Lower lobe of right lung (tissue), 2 donors: ENCODE data around the gene FYN. TPM values are rescaled to one million over a fixed set of nuclear protein-coding genes. Genes with fewer than 3 reads are reported as not detected.

Source experiments
- ATAC-seq, 2 donors: fragments of 200-7000 bp; cut with Tn5 transposase; one replicate each; pipeline ENCODE4 v1.9.1; 2020 to 2022; ENCODE audit warnings: mild to moderate bottlenecking in 2 of 2, moderate library complexity in 2 of 2
- DNase-seq: peaks from one replicate; pipeline ENCODE4 v3.0.0-alpha.2; 2020
- H3K27ac ChIP-seq: fragments of 200-600 bp; one replicate; pipeline ENCODE4 v1.8.0; 2022
- H3K27me3 ChIP-seq: fragments of 200-600 bp; one replicate; pipeline ENCODE4 v1.8.0; 2022; ENCODE audit warnings: low read depth
- H3K36me3 ChIP-seq: fragments of 200-600 bp; one replicate; pipeline ENCODE4 v1.8.0; 2022; ENCODE audit warnings: mild to moderate bottlenecking
- H3K4me1 ChIP-seq: fragments of 200-600 bp; one replicate; pipeline ENCODE4 v1.8.0; 2022
- H3K4me3 ChIP-seq: fragments of 200-600 bp; one replicate; pipeline ENCODE4 v1.8.0; 2022; ENCODE audit warnings: mild to moderate bottlenecking
- H3K9me3 ChIP-seq: fragments of 200-600 bp; one replicate; pipeline ENCODE4 v1.8.0; 2022
- intact Hi-C: fragments of 100-400 bp; cut with DNase I; formaldehyde crosslinking; loops from one replicate; pipeline ENCODE4 v1.11.0; 2022
- total RNA-seq: library from RNA; stranded (reverse); fragmentation: NEBNext Ultra II Directional; extraction: Animal tissue kit (Norgen Biotek cat#: 25700); gene quantifications from one replicate; pipeline ENCODE4 v1.2.1, GENCODE V29; 2021
- TF ChIP-seq, protein P1 (sequence below): fragments of 200-600 bp; IDR thresholded peaks from one replicate; pipeline ENCODE4 v1.8.0; 2022; ENCODE audit warnings: antibody characterized with exemption, mild to moderate bottlenecking
- donor health status: DM: no; HTN: yes; CAD: no; lungs with severe emphysema.

FYN gene
- total RNA-seq, 1 donor from 2014 or later = 99.2 TPM

GRCh38 chr6:111668410-111668809 lies 204.8 kb downstream of the FYN start:
- ATAC-seq = no peak
- Histone ChIP-seq H3K4me3 (no peak overlapping the region), H3K27ac (no peak overlapping the region), H3K36me3 (peaks cover 41% of the 10 kb centered on the region), H3K9me3 (no peaks in the 10 kb centered on the region), H3K4me1 (peaks cover 35% of the 10 kb centered on the region), H3K27me3 (no peaks in the 10 kb centered on the region)
- intact Hi-C loops = no loop called here
- TF ChIP-seq, protein P1, sequence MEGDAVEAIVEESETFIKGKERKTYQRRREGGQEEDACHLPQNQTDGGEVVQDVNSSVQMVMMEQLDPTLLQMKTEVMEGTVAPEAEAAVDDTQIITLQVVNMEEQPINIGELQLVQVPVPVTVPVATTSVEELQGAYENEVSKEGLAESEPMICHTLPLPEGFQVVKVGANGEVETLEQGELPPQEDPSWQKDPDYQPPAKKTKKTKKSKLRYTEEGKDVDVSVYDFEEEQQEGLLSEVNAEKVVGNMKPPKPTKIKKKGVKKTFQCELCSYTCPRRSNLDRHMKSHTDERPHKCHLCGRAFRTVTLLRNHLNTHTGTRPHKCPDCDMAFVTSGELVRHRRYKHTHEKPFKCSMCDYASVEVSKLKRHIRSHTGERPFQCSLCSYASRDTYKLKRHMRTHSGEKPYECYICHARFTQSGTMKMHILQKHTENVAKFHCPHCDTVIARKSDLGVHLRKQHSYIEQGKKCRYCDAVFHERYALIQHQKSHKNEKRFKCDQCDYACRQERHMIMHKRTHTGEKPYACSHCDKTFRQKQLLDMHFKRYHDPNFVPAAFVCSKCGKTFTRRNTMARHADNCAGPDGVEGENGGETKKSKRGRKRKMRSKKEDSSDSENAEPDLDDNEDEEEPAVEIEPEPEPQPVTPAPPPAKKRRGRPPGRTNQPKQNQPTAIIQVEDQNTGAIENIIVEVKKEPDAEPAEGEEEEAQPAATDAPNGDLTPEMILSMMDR = no peak
- DNase-seq = no peak

DNA sequence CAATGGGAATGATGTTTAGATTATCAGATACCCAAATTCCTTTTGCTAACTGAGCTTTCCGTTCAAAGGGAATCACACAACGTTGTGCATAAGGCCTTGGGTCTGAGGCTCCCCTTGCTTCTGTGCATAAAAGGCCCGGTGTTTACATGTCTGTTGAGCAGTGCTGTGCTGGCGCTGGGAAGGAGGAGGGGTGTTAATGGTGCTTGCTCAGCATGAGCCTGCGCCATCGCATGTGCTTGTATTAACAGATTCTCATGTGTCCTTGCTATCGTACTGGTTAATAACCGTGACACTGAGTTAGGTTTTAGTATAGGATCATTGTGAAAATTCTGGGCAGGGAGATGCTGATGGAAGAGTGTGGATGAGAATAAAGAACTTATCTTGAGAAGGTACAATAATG lies 205.3 kb downstream of the FYN start:
- intact Hi-C loops = no loop called here
- H3K27ac ChIP-seq = no peak overlapping the region
- DNase-seq = no peak

DNA sequence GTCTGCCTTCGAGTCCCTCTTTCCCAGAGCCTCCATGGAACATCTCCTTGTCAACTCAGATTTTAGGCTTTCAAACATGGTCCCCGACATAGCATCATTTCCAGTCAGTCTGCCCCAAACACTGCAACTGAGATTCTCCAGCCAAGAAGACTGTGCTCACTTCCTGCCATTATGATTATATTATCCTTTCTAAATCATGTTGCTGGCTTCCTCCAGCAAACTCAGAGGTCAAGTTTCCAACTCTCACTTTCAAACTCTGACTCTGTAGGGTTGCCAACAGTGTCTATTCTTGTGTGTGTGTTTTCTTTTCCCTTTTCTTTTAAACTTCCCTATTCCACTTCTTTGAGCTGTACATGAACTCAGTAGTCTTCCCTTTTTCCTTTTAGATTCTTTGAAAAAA lies 206.4 kb downstream of the FYN start:
- intact Hi-C loops = no loop called here
- DNase-seq = no peak
- no peaks in the 10 kb centered on the region for H3K27me3 ChIP-seq
- H3K27ac ChIP-seq = peak overlapping the region; percentile 66
- no peak overlapping the region for H3K4me3 ChIP-seq
- ATAC-seq = peak in 1 of 2 donors; percentile 18
- peaks cover 51% of the 10 kb centered on the region for H3K4me1 ChIP-seq
- no peaks in the 10 kb centered on the region for H3K9me3 ChIP-seq
- TF ChIP-seq, protein P1 = no peak
- H3K36me3 ChIP-seq = peaks cover 27% of the 10 kb centered on the region

More for the DNA sequence above, 205.3 kb downstream of the FYN start:
- Histone ChIP-seq H3K27me3 (no peaks in the 10 kb centered on the region), H3K4me3 (no peak overlapping the region), H3K9me3 (no peaks in the 10 kb centered on the region), H3K4me1 (peaks cover 40% of the 10 kb centered on the region), H3K36me3 (peaks cover 36% of the 10 kb centered on the region)
- no peak for ATAC-seq
- TF ChIP-seq, protein P1 = no peak

GRCh38 chr6:111664565-111665030 lies 208.7 kb downstream of the FYN start:
- H3K36me3 ChIP-seq = peaks cover 17% of the 10 kb centered on the region
- H3K27ac ChIP-seq = peak overlapping the region; percentile 65
- TF ChIP-seq, protein P1 = no peak
- DNase-seq = no peak
- peak in 1 of 2 donors; percentile 7 for ATAC-seq
- H3K4me1 ChIP-seq = peaks cover 51% of the 10 kb centered on the region
- intact Hi-C loops = no loop called here
- H3K4me3 ChIP-seq = no peak overlapping the region
- no peaks in the 10 kb centered on the region for H3K27me3 ChIP-seq
- H3K9me3 ChIP-seq = no peaks in the 10 kb centered on the region

DNA sequence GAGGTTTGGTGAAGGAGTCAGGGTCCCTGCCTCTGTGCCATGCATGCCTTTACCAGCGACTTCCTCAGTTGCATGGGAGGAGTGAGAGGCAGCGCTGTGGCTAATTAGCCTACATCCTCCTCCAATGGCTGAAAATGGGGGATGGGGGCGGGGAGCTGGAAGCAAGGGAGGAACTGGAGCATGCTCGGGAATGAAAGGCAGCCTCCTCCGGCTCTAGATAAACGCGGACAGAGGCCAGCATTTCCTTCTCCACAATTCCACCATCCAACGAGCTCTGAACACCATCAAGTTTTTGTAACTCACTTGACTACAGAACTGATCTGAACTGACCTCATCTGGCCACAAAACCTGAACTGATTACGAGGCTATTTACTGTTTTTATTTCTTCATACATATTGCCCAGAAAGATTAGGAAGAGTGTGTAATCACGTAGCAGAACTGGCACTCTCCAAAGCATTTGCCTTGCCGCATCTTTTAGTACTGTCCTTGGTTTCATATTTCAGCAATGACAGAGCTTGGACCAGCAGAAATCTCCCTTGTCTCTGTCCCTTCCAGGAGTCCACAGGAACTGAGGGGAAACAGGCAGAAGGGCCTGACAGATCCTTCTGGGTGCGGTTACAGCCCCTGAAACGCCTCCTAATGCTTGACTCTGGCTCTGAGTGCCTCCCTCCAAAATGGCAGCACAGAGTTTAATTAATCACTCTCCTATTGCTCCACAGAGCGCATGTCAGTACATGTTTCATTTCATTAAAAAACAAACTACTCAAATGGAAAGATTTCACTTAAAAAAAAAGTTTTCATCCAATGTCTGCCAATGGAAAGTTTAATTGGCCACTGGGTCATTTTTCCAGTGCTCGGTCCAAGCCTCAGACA lies 209.3 kb downstream of the FYN start:
- ATAC-seq = peak; percentile 22 to 34
- Histone ChIP-seq H3K9me3 (no peaks in the 10 kb centered on the region), H3K4me3 (no peak overlapping the region), H3K36me3 (peaks cover 10% of the 10 kb centered on the region), H3K27me3 (no peaks in the 10 kb centered on the region), H3K4me1 (peaks cover 51% of the 10 kb centered on the region), H3K27ac (peak overlapping the region; percentile 65)
- TF ChIP-seq, protein P1 = no peak
- DNase-seq = peak; percentile 57
- intact Hi-C loops = no loop called here
